ENCODE results near the gene ZFYVE28. TPM values are rescaled to one million over a fixed set of nuclear protein-coding genes. Genes with fewer than 3 reads are reported as not detected.
"Not testable (repeated sequence)": the region's sequence is repeated elsewhere in the genome, so short reads cannot be mapped to it uniquely, and the experiment has no call there.

Gene ZFYVE28
- total RNA-seq, 1 donor from 2014 or later = 3.6 TPM

GRCh38 chr4:2275546-2276251 is 142.7 kb downstream of the ZFYVE28 start:
- peaks cover 3% of the 10 kb centered on the region for H3K4me1 Mint-ChIP-seq (ENCODE audit: unreplicated experiment)
- no peaks in the 10 kb centered on the region for H3K9me3 Mint-ChIP-seq
- H3K27ac Mint-ChIP-seq = no peak overlapping the region
- H3K27me3 Mint-ChIP-seq = no peaks in the 10 kb centered on the region
- no peak for DNase-seq (ENCODE audit: extremely low spot score, unreplicated experiment)
- no peaks in the 10 kb centered on the region for H3K36me3 Mint-ChIP-seq
- H3K4me3 Mint-ChIP-seq = no peak overlapping the region
- TF ChIP-seq CTCF (conservative IDR thresholded peaks at IDR 0.05) = no peak

DNA sequence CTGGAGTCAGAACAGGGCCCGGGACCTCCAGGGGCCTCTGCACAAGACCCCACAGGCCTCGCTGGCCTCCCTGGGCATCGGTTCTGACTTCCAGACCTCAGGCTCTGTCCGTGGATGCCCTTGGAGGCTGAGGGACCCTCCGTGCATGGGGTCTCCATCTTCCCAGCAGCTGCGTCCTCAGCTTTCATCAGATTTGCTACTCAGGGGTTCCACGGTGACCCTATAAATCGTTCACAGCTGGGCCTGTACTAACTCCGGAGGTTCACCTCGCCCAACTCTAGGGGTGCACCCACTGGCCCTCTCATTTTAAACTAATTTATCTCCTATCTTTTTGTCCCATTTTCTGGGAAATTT is 143.4 kb downstream of the ZFYVE28 start:
- DNase-seq (ENCODE audit: extremely low spot score, unreplicated experiment); H3K27me3 Mint-ChIP-seq; H3K27ac Mint-ChIP-seq; H3K9me3 Mint-ChIP-seq; H3K36me3 Mint-ChIP-seq; H3K4me1 Mint-ChIP-seq (ENCODE audit: unreplicated experiment); H3K4me3 Mint-ChIP-seq: not testable (repeated sequence)

DNA sequence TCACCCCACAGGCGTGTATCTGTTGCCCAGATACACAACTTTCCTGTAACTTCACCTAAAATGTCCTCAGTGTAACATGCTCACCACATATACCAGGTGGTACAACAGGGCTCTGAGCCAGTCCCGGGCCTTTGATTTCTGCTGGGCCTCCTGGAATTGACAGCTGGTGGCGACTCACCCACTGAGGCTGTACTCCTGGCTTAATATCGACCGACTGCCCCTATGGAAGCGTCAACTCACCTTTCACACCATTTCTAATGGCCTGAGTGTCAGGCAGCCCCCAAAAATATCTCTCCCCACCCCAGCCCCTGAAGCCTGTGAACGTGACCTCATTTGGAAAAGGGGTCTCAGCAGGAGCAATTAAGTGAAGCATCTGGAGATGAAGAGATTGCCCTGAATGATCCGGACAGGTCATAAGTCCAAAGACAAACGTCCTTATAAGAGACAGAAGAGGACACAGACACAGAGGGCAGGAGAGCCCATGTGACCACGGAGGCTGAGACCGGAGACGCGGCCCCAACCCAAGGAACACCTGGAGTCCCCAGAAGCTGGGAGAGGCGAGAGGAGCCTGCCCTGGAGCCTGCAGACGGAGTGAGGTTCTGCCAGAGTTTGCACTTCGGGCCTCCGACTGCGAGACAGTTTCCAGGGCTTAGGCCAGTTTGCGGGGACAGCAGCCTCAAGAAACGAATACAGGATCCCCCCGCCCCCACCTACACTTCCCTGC is 144.0 kb downstream of the ZFYVE28 start:
- H3K9me3 Mint-ChIP-seq = no peaks in the 10 kb centered on the region
- no peak for DNase-seq (ENCODE audit: extremely low spot score, unreplicated experiment)
- TF ChIP-seq CTCF (conservative IDR thresholded peaks at IDR 0.05) = no peak
- no peak overlapping the region for H3K27ac Mint-ChIP-seq
- peaks cover 3% of the 10 kb centered on the region for H3K4me1 Mint-ChIP-seq (ENCODE audit: unreplicated experiment)
- no peak overlapping the region for H3K4me3 Mint-ChIP-seq
- H3K36me3 Mint-ChIP-seq = no peaks in the 10 kb centered on the region
- no peaks in the 10 kb centered on the region for H3K27me3 Mint-ChIP-seq

DNA sequence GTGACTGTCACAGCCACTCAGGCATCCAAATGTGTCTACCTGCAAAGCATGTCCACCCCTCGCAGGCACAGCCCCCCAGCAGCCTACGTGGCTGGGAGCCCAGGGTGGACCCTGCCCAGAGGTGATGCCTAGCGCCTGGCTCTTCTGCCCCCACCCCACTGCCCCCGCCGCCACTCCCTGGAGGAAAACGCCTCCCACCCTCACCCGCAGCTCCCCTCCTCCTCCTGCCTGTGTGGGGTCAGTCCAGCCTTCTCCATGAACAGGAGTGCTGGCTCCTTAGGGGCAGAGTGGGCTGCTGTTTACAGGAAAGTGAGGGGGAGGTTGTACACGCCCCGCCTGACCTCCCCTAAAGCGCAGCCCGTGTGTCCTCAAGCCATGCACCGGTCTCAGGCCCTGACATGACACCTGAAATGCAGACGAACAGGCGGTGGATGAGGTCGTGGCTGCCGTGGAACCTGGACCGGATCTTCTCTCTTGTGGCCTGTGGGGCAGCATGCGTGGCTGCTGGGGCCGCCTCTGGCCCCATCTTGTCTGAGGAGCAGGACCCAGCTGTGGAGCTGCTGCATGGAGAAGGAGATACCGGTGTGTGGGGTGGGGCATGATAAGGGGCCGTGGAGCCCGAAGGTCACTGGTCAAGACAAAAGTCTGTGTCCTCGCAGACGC is 144.7 kb downstream of the ZFYVE28 start:
- Mint-ChIP-seq H3K27me3 (no peaks in the 10 kb centered on the region), H3K4me1 (ENCODE audit: unreplicated experiment) (peaks cover 3% of the 10 kb centered on the region), H3K4me3 (no peak overlapping the region), H3K9me3 (no peaks in the 10 kb centered on the region), H3K27ac (no peak overlapping the region), H3K36me3 (no peaks in the 10 kb centered on the region)
- DNase-seq (ENCODE audit: extremely low spot score, unreplicated experiment) = no peak
- TF ChIP-seq CTCF (conservative IDR thresholded peaks at IDR 0.05) = no peak

- H3K4me3 Mint-ChIP-seq = no peak overlapping the region
- no peak overlapping the region for H3K27ac Mint-ChIP-seq
- no peaks in the 10 kb centered on the region for H3K9me3 Mint-ChIP-seq
- H3K27me3 Mint-ChIP-seq = no peaks in the 10 kb centered on the region
- peaks cover 3% of the 10 kb centered on the region for H3K4me1 Mint-ChIP-seq (ENCODE audit: unreplicated experiment)
- H3K36me3 Mint-ChIP-seq = no peaks in the 10 kb centered on the region
- no peak for DNase-seq (ENCODE audit: extremely low spot score, unreplicated experiment)
- no peak for TF ChIP-seq CTCF (conservative IDR thresholded peaks at IDR 0.05)
These were observed 145.2 kb downstream of the ZFYVE28 start for GRCh38 chr4:2273221-2273620.

DNA sequence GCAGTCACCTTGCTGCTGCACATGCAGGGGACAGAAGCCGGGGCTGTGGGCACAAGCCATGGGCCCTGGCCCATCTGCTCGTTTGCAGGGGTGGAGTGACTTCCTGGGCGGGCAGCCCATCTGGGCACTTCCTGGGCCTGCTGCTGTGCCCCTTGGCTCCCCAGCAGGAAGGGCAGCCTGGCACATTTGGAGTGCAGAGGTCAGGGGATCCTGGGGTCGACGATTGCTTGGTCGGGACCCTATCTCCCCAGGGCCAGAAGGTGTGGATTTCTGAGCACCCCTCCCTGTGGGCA is 145.7 kb downstream of the ZFYVE28 start:
- Mint-ChIP-seq H3K9me3 (no peaks in the 10 kb centered on the region), H3K27ac (no peak overlapping the region), H3K4me3 (no peak overlapping the region), H3K4me1 (ENCODE audit: unreplicated experiment) (peaks cover 3% of the 10 kb centered on the region), H3K36me3 (no peaks in the 10 kb centered on the region), H3K27me3 (no peaks in the 10 kb centered on the region)
- no peak for DNase-seq (ENCODE audit: extremely low spot score, unreplicated experiment)
- no peak for TF ChIP-seq CTCF (conservative IDR thresholded peaks at IDR 0.05)
